SU-DHL-6 (cell line): ENCODE measurements around the gene CIAO2A.

Experiments
- CTCF ChIP-seq: fragments of 200-600 bp; sonication (generic); IDR thresholded peaks from one replicate; pipeline ENCODE4 v1.5.1; 2017; ENCODE audit warnings: antibody characterized with exemption, mild to moderate bottlenecking, low read length, moderate library complexity; ENCODE audit not compliant: insufficient read depth, poor library complexity, severe bottlenecking
- EZH2phosphoT487 ChIP-seq: fragments of 200-600 bp; sonication (generic), shearing (Covaris generic); conservative IDR thresholded peaks from 2 replicates; pipeline ENCODE4 v1.6.1; 2018; ENCODE audit warnings: mild to moderate bottlenecking, antibody characterized with exemption, low read length, moderate library complexity, mixed read lengths

DNA sequence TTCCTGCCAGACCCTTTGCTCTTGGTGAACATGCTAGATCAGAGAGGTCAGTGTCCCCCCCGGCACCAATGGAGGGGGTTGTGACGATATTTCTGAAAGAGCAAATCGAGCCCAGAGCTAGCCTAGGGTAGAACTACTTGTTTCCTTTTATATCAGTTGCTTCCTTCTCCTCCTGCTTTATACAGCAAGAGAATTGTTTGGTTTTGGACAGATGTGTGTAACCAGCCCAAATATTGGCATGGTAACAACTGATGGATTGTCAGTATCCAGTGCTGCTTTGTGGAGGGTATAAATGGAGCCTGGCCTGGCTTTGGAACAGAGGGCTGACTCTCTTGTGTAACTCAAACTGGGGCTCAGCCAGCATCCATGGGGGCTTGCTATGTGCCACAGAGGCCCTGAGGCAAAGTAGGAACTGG, 29.3 kb upstream of the CIAO2A start:
- no peak for TF ChIP-seq CTCF
- no peak for TF ChIP-seq EZH2phosphoT487
